Inflammatory macrophage (primary cell): Measurements from ENCODE around the gene STK32A.

ENCODE experiments used
- DNase-seq, 2 donors: peaks; one replicate each; pipeline ENCODE4 v3.0.0-alpha.2; 2020 to 2022

STK32A gene

DNA sequence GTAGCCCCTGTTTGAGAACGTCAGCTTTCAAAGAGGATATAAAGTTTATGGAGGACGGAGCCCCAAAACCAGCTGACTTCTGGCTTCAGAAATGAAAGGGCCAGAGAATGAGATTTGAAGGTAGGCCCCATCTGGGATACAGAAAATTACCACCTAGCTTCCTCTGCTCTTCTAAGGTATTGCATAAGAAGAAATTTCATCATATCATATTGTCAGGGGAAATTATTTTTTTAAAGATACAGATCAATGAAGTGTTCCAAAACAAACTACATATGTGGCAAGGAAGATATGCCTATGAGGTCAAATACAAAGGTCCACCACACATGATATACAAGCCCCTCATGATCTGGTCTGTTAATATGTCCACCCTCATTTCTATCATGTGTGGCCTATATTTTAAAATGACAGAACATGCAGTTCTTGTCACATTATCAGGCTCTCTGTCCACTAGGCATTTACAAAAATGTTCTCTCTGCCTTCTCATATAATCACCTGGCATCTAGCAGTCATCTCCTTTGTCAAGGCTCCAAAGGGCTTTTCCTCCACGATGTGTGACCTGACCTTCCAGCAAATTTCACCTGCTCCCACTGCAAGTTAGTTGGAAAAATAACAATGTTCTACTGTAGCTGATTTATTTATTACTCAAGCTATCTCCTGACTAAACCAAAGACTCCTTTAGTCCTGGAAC lies 192.0 kb downstream of the STK32A start:
- peak in 1 of 2 donors; percentile 4 for DNase-seq

- no peak for DNase-seq
Observed at GRCh38 chr5:147427521-147428401, 192.9 kb downstream of the STK32A start.

DNA sequence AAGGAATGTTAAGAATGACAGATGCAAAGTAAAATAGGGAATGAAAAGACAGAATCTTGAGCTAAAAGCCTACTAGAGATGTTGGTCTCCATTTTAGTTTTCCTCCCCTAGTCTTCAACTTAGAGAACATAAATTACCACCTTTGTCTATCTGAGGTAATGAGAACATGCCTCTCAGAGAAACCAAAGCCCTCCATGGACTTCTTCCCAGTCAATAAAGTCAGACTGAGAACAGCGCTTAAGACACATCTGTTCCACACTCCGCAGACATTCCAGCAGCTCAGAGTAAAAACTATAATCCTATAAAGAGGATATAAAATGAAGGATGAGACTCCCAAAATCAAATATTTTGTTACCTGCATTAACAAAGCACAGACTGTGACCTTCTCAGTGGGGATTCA lies 195.8 kb downstream of the STK32A start:
- no peak for DNase-seq

GRCh38 chr5:147431586-147431985 lies 196.8 kb downstream of the STK32A start:
- peak in 1 of 2 donors; percentile 15 for DNase-seq

- no peak for DNase-seq
Observed at GRCh38 chr5:147432323-147432722, 197.5 kb downstream of the STK32A start.

- no peak for DNase-seq
Observed at GRCh38 chr5:147434049-147434448, 199.2 kb downstream of the STK32A start.

DNA sequence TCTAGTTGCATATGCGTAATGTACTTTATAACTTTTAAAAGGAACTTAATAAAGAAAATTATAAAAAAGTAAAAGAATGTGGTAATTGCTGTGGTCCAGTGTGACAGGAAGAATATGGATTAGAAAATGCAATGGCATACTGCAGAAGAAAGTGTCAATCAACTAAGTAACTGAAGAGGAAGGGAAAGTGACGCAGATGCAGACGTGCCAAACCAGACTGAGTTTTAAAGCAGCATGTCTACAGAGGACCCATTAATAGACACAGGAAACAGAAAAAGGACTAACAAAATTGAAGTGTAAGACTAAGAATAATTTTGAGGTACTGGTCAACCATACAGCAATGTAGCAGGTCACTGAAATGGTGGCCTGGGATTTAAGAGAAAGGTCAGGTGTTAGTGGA lies 201.8 kb downstream of the STK32A start:
- DNase-seq: peak in 1 of 2 donors; percentile 32

DNA sequence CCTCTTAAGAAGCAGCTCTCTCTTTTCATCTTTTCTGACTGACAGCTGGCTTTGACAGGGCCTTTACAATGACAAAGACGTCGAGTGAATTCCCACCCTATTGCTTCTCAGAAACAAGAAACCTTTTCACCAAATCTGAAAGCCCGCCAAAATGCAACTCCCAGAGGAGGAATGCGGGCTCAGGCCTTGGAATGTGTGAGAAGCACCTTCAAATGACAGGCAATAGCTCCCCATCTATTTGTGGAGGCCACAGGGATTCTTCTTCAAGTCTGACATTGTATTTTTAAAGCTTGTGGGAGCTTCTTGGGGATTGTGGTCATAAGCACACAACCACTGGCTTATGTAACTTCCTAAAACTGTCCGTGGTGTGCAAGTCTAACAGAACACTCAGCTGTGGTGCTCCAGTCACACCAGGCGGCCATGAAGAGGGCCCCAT lies 202.4 kb downstream of the STK32A start:
- DNase-seq: peak; percentile 57 to 78
